Panc1 (cell line): ENCODE measurements around the gene MAP2K7. TPM values are rescaled to one million over a fixed set of nuclear protein-coding genes. Genes with fewer than 3 reads are reported as not detected.

Experiments used
- ATAC-seq: fragments of 200-7000 bp; cut with Tn5 transposase; 2 replicates; pipeline ENCODE4 v1.9.1; 2020; ENCODE audit warnings: mild to moderate bottlenecking, moderate library complexity
- BruUV-seq: library from RNA; stranded (reverse); fragments of 400-500 nt; replicated peaks from 2 replicates; lab custom pipeline; 2021; lab: Mats Ljungman, UMichigan
- CTCF ChIA-PET: fragments of 300-600 bp; sonication (Branson Sonifier 250); formaldehyde crosslinking; loops from one replicate; lab custom pipeline; 2022; ENCODE audit warnings: antibody characterized with exemption; lab: Charles Lee
- POLR2A ChIA-PET: fragments of 300-600 bp; sonication (Branson Sonifier 250); formaldehyde crosslinking; loops from one replicate; lab custom pipeline; 2022; ENCODE audit warnings: antibody characterized with exemption; lab: Charles Lee
- DNase-seq: peaks from one replicate; pipeline ENCODE4 v3.0.0-alpha.2; 2010; ENCODE audit warnings: low read depth, low spot score
- H3K27ac ChIP-seq: 2 replicates; pipeline ENCODE4 v1.5.1; 2011; ENCODE audit warnings: mild to moderate bottlenecking, low read length, inconsistent platforms
- H3K27me3 ChIP-seq: fragments of 200-500 bp; sonication (Bioruptor generic); 2 replicates; pipeline ENCODE4 v1.6.0; 2014; ENCODE audit warnings: low read length, inconsistent platforms; ENCODE audit not compliant: control insufficient read depth, insufficient read depth
- H3K36me3 ChIP-seq: fragments of 200-500 bp; sonication (Bioruptor generic); 2 replicates; pipeline ENCODE4 v1.5.1; 2014; ENCODE audit warnings: inconsistent platforms, mild to moderate bottlenecking, low read length, moderate library complexity; ENCODE audit not compliant: control insufficient read depth, insufficient read depth
- H3K4me1 ChIP-seq: 2 replicates; pipeline ENCODE4 v1.5.1; 2011; ENCODE audit warnings: inconsistent platforms, mild to moderate bottlenecking, low read length, moderate library complexity; ENCODE audit not compliant: control insufficient read depth, insufficient read depth
- H3K4me3 ChIP-seq, 2 experiments: 2 replicates each; pipeline ENCODE4 v1.5.1; 2011 to 2012; ENCODE audit warnings: low read depth in 2 of 2, low read length in 2 of 2, mild to moderate bottlenecking in 2 of 2, inconsistent platforms in 1 of 2, moderate library complexity in 1 of 2
- H3K9me3 ChIP-seq: fragments of 200-500 bp; sonication (Bioruptor generic); 2 replicates; pipeline ENCODE4 v1.5.1; 2014; ENCODE audit warnings: low read depth, mild to moderate bottlenecking, inconsistent platforms, low read length, moderate library complexity; ENCODE audit not compliant: control insufficient read depth, insufficient read depth
- CTCF ChIP-seq: fragments of 450-650 bp; IDR thresholded peaks from 2 replicates; pipeline ENCODE4 v1.5.1; 2017; ENCODE audit warnings: mild to moderate bottlenecking
- POLR2AphosphoS5 ChIP-seq: IDR thresholded peaks from 2 replicates; pipeline ENCODE4 v1.6.1; 2012; ENCODE audit warnings: mild to moderate bottlenecking, low read depth, low read length, moderate library complexity
- SIN3A ChIP-seq: IDR thresholded peaks from 2 replicates; pipeline ENCODE4 v1.6.1; 2012; ENCODE audit warnings: low read depth, mild to moderate bottlenecking, low read length, moderate library complexity, borderline replicate concordance; ENCODE audit not compliant: insufficient read depth
- TCF7L2 ChIP-seq: IDR thresholded peaks from 2 replicates; pipeline ENCODE4 v1.6.1; 2011; ENCODE audit warnings: mild to moderate bottlenecking, low read depth, low read length, inconsistent platforms
- in situ Hi-C: cut with HindIII; loops from 2 replicates; pipeline ENCODE4 v1.10.0; 2016; ENCODE audit warnings: low sequenced_read_pairs, low pct_unique_long_range_greater_than_20kb
- intact Hi-C: fragments of 100-400 bp; cut with micrococcal nuclease; formaldehyde crosslinking; loops from one replicate; pipeline ENCODE4 v1.10.0; 2022; ENCODE audit not compliant: unreplicated experiment
- total RNA-seq: library from RNA; stranded (reverse); gene quantifications from one replicate; pipeline ENCODE4 v1.2.1, GENCODE V29; 2021; ENCODE audit not compliant: unreplicated experiment
- TF ChIP-seq, protein P1 (sequence below), 2 experiments: IDR thresholded peaks; 2 replicates each; pipeline ENCODE4 v1.6.1; 2011 to 2012; ENCODE audit warnings: low read depth in 2 of 2, control low read depth in 1 of 2, low read length in 1 of 2, mild to moderate bottlenecking in 1 of 2, moderate library complexity in 1 of 2; ENCODE audit not compliant: insufficient read depth in 1 of 2

The MAP2K7 gene
- total RNA-seq, 1 experiment from 2014 or later, result 32.9 TPM

- intact Hi-C loops (no loop called here), in situ Hi-C loops (no loop called here)
- Histone ChIP-seq H3K27ac (no peak overlapping the region), H3K4me3 (no peak overlapping the region), H3K36me3 (no peaks in the 10 kb centered on the region; the same call in 1 of the 2 replicates), H3K27me3 (no peaks in the 10 kb centered on the region), H3K9me3 (no peaks in the 10 kb centered on the region), H3K4me1 (peaks cover 6% of the 10 kb centered on the region; the same call in 1 of the 2 replicates)
- BruUV-seq, result no TSS peak
- ATAC-seq (no peak; the same call in 1 of the 2 replicates), DNase-seq (no peak)
- ChIA-PET CTCF (interaction anchor here (1.0 to 1.1 kb wide), 2 partner anchors 12 to 39 kb away, joined by 3 to 5 read pairs; partner anchors contain the start of gene SNAPC2), POLR2A (interaction anchor here (0.6 kb wide), 1 partner anchor 61 kb away, joined by 5 read pairs; no protein-coding TSS in a partner anchor)
- TF ChIP-seq CTCF (no peak), SIN3A (no peak), TCF7L2 (no peak), POLR2AphosphoS5 (no peak)
- TF ChIP-seq, protein P1, sequence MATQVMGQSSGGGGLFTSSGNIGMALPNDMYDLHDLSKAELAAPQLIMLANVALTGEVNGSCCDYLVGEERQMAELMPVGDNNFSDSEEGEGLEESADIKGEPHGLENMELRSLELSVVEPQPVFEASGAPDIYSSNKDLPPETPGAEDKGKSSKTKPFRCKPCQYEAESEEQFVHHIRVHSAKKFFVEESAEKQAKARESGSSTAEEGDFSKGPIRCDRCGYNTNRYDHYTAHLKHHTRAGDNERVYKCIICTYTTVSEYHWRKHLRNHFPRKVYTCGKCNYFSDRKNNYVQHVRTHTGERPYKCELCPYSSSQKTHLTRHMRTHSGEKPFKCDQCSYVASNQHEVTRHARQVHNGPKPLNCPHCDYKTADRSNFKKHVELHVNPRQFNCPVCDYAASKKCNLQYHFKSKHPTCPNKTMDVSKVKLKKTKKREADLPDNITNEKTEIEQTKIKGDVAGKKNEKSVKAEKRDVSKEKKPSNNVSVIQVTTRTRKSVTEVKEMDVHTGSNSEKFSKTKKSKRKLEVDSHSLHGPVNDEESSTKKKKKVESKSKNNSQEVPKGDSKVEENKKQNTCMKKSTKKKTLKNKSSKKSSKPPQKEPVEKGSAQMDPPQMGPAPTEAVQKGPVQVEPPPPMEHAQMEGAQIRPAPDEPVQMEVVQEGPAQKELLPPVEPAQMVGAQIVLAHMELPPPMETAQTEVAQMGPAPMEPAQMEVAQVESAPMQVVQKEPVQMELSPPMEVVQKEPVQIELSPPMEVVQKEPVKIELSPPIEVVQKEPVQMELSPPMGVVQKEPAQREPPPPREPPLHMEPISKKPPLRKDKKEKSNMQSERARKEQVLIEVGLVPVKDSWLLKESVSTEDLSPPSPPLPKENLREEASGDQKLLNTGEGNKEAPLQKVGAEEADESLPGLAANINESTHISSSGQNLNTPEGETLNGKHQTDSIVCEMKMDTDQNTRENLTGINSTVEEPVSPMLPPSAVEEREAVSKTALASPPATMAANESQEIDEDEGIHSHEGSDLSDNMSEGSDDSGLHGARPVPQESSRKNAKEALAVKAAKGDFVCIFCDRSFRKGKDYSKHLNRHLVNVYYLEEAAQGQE (IDR thresholded peaks at IDR 0.05; ENCODE audit: insufficient read depth in 1 of 2, low read depth in 2 of 2, low read length in 1 of 2), result no peak
Observed at GRCh38 chr19:7908078-7908699, 4.5 kb downstream of the MAP2K7 start.

- intact Hi-C loops (no loop called here), in situ Hi-C loops (no loop called here)
- H3K27ac ChIP-seq, result no peak overlapping the region
- H3K27me3 ChIP-seq, result no peaks in the 10 kb centered on the region
- TF ChIP-seq CTCF (no peak; the same call in 1 of the 2 replicates), SIN3A (no peak), POLR2AphosphoS5 (no peak), TCF7L2 (no peak)
- TF ChIP-seq, protein P1 (IDR thresholded peaks at IDR 0.05; ENCODE audit: insufficient read depth in 1 of 2, low read depth in 2 of 2, low read length in 1 of 2), result no peak
- H3K4me1 ChIP-seq, result peaks cover 9% of the 10 kb centered on the region
- BruUV-seq, result no TSS peak
- DNase-seq (no peak), ATAC-seq (no peak; the same call in 1 of the 2 replicates)
- no peaks in the 10 kb centered on the region; the same call in 1 of the 2 replicates for H3K36me3 ChIP-seq
- H3K9me3 ChIP-seq, result no peaks in the 10 kb centered on the region
- ChIA-PET POLR2A (interaction anchor here (0.6 kb wide), 1 partner anchor 62 kb away, joined by 5 read pairs; no protein-coding TSS in a partner anchor), CTCF (interaction anchor here (1.0 to 1.1 kb wide), 2 partner anchors 12 to 39 kb away, joined by 3 to 5 read pairs; partner anchors contain the start of gene SNAPC2)
- no peak overlapping the region for H3K4me3 ChIP-seq
Observed at GRCh38 chr19:7908742-7909461, 5.2 kb downstream of the MAP2K7 start.
